GM19463 (cell line): ENCODE data around the gene GDF2.

Experiments used
- ATAC-seq: cut with Tn5 transposase; IDR thresholded peaks from one replicate; pipeline ENCODE4 v1.9.1; 2021; ENCODE audit warnings: mild to moderate bottlenecking, moderate library complexity; ENCODE audit not compliant: unreplicated experiment

Gene GDF2

DNA sequence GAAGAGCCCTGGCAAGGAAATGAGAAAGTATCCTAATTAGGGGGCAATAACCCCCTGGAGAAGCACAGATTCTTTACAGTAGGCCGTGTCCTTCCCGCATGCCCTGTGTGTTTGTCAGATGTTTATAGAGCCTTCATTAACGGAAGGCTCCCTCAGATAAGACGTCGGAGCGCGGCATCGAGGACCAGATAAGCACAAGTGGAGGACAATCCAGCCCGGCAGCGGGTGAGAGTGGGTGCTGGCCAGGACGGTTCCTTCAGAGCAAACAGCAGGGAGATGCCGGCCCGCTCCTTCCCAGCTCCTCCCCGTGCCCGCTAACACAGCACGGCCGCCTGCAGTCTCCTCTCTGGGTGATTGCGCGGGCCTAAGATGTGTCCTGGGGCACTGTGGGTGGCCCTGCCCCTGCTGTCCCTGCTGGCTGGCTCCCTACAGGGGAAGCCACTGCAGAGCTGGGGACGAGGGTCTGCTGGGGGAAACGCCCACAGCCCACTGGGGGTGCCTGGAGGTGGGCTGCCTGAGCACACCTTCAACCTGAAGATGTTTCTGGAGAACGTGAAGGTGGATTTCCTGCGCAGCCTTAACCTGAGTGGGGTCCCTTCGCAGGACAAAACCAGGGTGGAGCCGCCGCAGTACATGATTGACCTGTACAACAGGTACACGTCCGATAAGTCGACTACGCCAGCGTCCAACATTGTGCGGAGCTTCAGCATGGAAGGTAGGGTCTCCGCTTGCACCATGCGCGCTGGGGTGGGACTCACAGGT, at the start of gene GDF2:
Gene GDF2 (plus strand): TSS at position 155 of the 762 bp plus-strand sequence. CDS start 215 bp downstream, at position 370.
- ATAC-seq, result no peak

DNA sequence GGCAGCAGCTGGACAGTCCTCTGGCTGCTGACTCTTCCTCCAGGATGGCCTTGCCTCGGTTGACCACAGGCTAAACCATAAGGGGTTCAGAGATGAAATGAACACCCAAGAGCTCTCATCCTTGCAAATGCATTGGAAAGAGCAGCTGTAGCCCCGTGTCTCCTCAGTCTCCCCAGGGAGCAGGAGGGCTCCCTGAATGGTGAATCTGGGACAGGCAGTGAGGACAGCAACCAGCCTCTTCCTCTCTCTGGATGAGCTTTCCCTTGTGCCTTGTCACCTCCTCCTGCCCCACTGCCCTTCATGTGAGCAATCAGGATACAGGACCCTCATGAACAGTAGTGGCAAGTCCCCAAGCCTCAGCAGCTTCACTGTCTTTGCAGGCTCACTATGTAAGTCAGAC, 46.2 kb upstream of the GDF2 start:
- no peak for ATAC-seq

DNA sequence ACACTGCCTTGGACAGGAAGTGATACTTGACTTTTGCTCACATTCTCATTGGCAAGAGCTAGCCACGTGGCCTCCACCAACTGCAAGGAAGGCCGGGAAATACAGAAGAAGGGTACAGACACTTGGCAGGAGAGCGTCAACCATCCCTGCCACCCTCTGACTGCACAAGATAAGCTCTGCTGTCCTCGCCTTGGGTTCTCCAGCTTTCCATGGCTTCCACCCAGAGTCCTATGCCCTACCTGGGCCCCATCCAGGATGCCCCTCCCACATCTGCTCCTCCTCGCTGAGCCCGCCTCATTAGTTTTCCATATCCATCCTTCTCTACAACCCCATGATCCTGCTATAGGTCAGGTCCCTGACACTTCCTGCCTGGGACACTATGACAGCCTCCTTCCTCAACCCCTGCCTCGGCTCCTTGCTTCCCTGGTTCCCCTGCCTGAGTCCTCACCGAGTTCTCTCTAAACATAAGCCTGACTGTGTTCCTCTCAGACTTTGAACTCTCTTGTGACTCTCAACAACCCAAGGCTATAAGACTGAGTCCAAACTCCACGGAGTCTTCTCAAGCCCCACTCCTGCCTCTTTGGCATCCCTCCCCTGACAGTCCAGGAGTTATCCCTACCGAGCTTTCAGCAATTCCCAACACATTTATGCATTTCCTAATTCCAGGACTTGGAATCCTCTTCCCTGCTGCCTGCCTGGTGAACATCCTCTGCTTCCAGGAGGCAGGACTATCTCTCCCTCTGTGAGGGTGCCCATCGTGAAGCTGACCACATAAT, 45.5 kb upstream of the GDF2 start:
- no peak for ATAC-seq

DNA sequence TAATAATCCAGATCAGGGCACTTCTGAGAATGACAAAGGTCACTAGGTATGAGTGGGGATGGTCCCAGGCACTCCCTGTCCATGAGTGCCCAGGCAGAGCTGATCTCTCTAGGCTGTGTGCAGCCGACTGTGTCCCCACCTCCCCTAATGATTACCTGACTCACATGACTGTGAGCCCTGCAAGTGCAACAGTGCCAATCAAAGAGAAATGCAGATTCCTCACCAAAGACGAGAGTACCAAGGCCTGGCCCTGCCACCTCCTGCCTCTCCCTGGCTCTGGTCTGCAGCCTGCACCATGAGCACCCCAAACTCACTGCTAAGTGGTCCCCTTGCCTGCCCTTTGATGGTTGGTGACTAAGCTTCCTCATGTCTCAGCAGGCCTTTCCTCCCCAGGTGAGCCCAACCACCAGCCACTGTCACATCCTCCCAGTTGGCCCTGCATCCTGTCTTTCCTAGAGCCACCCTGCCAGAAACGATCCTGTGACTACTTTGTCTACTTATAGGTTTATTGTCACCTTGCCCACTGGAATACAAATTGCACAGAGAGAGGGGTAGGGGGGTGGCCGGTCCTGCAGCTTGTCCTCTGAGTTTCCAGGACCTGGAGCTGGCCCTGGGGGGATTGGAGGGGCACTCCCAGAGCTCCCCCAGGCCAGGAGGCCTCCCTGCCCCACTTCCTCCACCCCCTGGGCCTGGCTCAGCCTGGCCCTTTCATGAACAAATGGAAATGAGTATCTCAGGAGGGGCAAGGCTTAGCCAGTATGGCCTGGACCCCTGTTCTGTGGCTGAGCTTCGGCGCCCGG, 44.7 kb upstream of the GDF2 start:
- ATAC-seq, result no peak

DNA sequence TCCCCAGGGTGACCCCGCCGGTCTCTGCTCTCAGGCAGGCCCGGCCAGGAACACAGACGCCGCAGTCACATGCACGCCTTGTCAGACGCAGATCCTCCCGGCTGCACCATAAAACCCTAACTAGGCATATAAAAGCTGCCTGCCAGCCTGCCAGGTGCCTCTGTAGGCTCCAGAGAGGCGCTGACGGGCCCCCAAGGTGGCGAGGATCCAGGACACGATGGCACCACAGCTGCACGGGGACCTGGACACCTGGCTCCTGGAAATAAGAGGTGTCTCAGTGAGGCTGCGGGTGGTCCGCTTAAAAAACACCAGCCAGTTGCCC, 44.1 kb upstream of the GDF2 start:
- ATAC-seq, result no peak

DNA sequence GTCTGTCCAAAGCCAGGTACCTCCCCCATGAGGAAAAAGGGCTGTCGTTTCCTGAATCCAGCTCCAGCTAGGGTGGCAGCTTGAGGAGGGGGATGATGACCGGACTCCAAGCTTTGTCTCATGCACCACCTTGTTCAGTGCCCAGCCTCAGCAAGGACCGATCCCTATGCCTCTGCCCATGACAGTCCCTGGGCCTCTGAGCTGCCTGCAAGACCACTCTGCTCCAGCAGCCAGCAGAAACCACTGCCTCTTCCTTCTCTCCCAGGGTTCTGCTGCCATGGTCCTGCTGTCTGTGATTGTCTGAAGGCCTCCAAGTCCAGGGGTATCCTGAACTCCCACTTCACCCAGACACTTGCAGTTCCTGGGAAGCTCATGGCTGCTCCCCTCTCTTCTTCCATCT, 43.5 kb upstream of the GDF2 start:
- no peak for ATAC-seq

DNA sequence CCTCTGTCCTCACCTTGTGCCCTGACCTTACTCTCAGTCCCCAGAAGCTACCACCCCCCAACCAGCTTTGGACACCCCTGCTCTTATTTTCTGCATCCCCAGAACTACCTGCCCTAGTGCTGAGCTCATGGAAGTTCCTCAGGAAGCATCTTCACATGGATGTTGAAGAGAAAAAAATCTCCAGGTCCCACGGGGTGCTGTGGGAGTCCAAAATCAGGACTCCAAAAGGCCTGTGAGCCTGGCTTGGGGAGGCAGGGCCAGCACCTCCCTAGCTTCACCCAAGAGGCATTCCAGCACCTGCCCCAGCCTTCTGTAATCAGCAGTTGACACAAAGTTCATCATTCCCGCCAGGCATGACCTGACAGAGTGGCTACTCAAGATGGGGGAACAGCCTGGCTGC, 43.0 kb upstream of the GDF2 start:
- ATAC-seq, result no peak

DNA sequence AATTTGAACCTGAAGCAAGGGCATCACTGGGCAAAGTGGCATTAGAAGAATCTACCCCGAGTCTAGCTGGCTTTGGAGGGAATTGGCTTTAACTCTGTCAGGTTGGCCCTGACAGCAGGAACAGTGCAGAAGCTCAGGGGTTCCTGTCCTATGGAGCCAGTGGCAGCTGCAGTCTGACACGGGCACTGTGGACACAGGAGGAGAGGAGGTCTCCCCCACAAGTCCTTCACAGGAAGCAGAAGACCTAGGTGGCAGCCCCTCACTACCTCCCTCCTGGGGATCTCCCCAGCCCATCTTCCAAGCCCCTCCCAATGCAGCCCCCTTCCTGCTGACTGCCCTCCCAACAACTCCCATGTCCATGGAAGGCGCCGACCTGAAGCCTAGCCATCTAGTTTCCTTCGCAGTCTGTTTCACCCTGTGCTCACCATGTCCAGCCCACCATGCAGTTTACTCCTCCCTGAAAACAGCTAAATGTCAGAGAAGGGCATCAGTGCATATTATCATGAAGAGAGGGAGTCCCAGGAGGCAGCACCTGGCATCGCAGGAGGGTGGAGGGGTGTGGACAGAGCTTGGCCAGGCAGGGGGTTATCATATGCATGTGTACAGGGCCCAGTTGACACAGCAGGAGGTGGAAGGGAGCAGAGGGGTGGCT, 40.1 kb upstream of the GDF2 start:
- ATAC-seq, result no peak

DNA sequence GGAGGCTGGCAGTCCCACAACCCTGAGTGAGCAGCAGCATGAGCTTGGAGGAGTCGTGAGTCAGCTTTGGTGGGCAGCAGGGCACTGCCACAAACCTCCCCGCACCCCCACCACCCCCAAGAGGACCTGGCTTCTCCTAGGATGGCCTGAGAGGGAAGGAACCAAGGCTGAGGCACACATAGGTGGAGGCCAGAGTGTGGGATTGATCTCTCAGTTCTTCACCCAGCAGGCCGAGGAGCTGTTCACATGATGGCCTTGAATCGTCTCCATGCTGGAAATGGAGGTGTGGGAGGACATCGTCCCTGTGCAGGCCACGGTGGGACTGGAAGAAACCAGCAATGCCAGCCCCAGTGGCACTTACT, 39.6 kb upstream of the GDF2 start:
- no peak for ATAC-seq

DNA sequence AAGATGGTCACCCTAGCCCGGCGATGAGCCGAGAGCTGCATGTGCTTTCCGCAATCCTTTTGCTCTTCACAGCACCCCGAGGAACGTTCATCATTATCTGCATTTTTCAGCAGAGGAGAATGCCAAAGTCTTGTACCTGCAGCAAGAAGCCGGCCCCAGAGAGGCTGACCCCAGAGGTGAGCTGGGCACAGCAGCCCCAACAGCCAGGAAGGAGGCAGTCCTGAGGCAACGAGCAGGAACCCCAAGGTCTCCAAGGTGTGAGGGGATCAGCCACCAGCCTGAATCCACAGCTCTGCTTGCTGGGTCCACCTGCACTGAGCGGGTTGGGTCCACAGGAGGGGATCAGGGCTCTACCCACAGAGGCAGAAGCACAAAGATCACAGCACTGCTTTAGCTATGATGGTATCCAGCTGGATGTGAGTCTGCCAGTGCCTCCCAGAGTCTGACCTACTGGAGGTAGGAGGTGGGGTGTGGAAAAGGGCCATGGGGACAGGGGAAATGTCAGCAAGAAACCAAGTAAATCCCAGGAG, 39.1 kb upstream of the GDF2 start:
- ATAC-seq, result no peak

DNA sequence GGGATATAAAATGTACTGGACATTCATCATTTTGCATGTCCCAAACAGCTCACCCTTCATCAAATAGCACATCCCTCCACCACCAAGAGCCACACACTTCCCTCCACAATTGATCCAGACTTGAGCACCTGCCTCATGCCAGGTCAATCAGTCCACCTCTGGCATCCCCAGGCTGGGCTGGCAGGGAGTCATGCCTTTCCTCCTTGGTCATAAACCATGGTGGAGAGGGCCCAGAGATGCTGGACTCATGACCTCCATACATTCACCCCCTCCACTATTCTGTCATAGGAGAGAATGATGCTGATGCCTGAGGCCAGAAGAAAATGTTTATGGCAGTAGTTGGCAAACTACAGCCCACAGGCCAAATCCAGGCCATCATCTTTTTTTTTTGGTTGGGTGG, 38.4 kb upstream of the GDF2 start:
- no peak for ATAC-seq

DNA sequence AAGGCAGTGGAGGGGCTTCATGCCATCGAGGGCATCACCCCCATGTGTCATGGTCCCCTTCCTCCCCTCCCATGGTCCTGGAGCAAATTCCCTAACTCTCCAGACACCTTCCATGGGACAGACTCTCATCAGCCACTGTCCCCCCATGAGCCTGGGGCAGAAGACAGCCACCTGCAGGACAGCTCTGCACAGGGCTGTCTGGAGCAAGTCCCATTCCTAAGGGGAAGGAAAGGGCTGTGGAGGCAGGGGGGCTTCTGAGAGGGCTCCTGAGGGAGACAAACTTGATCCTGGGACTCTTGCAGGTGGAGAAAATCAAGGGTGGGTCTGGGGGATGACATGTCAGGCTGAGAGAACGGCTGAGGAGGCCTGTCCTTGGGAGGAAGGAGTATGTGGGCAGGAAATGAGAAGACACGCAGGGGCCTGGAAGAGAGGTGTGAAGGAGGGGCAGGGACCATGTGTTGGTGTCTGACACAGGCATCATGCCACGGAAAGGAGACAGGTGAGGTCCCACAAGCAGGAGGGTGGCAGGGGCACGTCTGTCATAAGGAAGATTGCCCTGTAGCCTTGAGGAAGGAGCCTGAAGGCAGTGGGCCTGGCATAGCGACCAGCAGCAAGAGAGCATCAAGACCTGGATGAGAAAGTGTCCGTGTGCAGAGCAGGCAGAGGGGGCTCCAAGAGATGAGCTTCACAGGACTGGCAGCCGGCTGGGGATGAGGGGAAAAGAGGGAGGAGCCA, 36.7 kb upstream of the GDF2 start:
- ATAC-seq, result no peak

DNA sequence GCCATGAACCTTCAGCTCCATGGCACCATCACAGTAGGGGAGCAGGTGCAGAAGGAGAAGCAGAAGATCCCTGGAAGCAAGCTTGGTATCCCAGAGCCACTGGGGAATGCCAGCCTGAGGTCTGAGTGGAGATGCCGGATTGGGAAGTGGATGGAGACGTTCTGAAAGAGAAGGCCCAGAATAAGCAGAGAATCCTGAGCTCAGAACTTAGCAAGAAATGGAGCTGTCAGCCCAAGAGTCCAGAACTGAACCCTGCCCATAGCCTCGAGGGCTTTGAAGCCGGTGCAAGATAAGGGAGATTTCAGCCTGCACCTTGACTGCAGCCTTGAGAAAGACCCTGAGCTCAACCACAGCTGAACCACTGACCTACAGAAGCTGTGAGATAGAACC, 36.1 kb upstream of the GDF2 start:
- ATAC-seq, result no peak

DNA sequence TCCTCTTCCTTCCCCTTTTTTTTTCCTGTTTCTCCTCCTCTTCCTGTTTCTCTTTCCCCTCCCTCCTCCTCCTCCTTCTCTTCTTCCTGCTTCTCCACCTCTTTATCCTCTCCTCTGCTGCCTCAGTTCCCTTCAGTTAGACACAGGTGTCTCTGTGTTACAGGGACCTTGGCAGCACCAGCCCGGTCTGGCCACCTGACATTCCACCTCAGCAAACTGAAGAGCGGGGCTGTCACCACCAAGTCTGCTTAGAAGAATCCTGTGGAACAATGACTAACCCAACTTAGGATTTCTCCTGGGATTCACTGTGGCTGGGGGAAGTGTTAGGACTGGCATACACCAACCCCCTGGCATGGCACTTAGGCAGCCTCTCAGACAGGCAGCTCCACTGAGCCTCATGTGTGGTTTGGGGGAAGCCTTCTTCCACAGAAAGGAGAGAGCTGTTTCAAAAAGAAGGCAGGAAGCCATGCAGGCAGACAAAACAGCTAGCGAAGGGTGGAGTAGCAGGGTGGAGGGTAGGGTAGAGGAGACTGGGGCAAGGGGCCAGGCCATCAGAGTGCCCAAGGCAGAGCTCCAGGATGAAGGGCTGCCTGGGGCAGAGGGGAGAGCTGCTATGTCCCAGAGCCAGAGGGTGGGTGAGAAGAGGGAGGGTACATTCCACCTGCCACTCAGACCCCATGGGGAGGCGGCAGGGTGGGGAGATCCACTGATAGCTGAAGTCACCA, 35.5 kb upstream of the GDF2 start:
- ATAC-seq, result no peak

DNA sequence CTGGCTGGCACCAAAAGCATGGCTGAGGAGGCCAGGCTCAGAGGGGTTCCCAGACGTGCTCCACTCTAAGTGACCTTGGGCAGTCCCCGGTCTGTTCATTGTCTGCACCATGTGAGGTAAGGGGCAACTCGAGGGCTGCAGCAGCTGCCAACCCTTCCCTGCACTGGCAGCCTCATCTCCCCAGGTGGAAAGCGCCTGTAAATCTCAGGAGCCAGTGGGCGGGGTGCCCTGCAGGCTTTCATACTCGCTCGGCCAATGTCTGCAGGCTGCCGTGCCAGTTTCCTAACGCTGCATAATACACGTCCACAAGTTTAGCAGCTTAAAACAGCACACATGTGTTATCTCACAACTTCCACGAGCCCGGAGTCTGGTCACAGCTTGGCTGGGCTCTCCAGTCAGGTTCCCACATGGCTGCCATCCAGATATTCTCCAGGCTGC, 34.9 kb upstream of the GDF2 start:
- ATAC-seq, result no peak

DNA sequence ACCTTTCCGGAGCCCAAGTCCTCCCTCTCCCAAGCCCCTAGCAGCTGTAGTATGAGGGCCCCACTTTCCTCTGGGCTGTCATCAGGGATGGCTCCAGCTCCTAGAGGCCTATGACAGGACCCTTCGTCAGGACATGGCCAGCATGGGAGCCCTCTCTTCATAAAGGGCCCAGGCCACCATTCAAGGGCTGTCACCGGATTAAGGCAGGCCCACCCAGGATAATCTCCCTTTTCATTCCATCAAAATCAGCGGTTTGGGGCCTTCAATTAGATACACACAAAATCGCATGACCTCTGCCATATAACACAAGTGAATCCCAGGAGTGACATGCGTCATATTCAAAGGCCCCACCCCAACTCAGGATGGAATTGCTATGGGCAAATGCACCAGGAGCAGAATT, 34.4 kb upstream of the GDF2 start:
- no peak for ATAC-seq

DNA sequence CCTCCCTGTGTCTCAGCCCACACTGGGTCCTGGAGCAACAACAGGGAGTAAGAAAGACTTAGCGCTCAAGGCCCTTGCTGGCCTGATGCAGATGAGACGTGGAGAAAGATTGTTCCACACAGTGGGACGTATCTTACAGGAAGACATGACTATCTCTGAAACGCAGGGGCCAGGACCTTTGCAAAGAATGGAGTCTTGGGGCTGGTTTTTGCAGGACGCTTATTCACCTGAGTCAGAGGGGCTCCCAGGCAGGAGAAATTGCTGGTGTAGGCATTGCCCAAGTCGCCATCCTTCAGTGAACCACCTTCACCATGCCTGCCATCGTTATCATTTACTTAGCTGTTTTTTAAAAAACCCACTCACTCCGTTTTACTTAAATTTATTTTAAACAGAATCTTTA, 34.0 kb upstream of the GDF2 start:
- ATAC-seq, result no peak

DNA sequence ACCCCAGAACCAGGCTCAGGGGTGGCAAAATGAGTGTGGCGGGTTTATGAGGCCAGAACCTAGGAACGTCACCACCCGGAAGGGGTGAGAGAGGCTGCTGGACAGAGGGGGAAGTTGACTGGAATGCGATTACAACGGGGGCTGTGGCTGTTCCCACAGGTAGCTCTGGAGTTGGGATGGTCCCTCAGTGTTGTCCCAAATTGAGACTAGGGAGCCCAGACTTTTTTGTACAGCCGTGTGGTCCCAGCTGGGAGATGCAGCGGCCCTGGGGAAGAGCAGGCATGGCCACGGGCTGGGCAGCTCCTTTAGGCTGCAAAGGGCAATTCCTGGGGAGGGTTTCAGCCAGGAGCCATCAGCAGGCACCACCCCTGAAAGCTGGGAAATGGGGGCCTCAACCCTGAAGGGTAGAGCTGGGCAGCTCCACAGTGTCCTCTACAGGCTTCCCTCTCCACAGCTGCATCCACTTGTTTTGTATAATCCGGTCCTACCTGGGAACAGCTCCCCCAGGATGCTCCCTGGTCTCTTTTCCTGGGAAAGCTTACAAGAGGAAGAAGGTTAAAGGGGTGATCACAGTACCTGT, 33.2 kb upstream of the GDF2 start:
- no peak for ATAC-seq

DNA sequence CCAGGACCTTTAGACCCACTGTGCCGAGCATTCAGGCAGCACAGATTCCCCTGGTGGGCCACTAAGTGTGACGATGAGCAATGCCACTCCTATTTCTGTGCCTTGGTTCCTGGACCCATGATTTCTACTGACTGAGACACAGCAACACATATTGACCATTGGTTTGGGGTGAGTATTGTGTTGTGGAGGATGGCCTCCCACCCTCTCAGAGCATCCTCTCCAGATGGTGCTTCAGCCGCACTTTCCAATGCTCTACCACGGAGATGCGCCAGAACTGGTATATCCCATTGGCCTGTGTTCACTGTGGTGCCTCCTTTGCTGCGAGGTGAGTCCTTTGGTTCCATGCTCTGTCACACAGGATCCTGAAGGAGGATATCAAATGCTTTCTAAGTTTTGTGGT, 32.3 kb upstream of the GDF2 start:
- ATAC-seq, result no peak
